Measurements from ENCODE around the gene ANKRD30BL. TPM values are rescaled to one million over a fixed set of nuclear protein-coding genes. Genes with fewer than 3 reads are reported as not detected.
"Not testable (repeated sequence)": the region's sequence is repeated elsewhere in the genome, so short reads cannot be mapped to it uniquely, and the experiment has no call there.

ANKRD30BL gene
- total RNA-seq = 0.26 TPM
- polyA plus RNA-seq = not detected

- WGBS = 88% methylated on average over 48 of the region's 48 CpGs
- H3K36me3 ChIP-seq (ENCODE audit: insufficient read depth); DNase-seq (ENCODE audit: extremely low spot score); H3K27ac ChIP-seq (ENCODE audit: low read depth); H3K4me3 ChIP-seq (ENCODE audit: low read depth, low read length); H3K4me1 ChIP-seq (ENCODE audit: insufficient read depth): not testable (repeated sequence)
Observed at GRCh38 chr2:132161161-132162124, at the start of gene ANKRD30BL. Gene ANKRD30BL (minus strand): TSS chr2:132161952. CDS start chr2:132161705, 247 bp downstream.

GRCh38 chr2:132202866-132203265, 41.1 kb upstream of the ANKRD30BL start:
- H3K36me3 ChIP-seq (ENCODE audit: insufficient read depth); H3K4me3 ChIP-seq (ENCODE audit: low read depth, low read length); H3K27ac ChIP-seq (ENCODE audit: low read depth); DNase-seq (ENCODE audit: extremely low spot score); H3K4me1 ChIP-seq (ENCODE audit: insufficient read depth): not testable (repeated sequence)
- 85% methylated on average over 2 of the region's 2 CpGs for WGBS

- H3K4me3 ChIP-seq (ENCODE audit: low read depth, low read length); H3K36me3 ChIP-seq (ENCODE audit: insufficient read depth); H3K27ac ChIP-seq (ENCODE audit: low read depth); H3K4me1 ChIP-seq (ENCODE audit: insufficient read depth); DNase-seq (ENCODE audit: extremely low spot score): not testable (repeated sequence)
- WGBS = 78% methylated on average over 5 of the region's 5 CpGs
Observed at GRCh38 chr2:132192854-132193253, 31.1 kb upstream of the ANKRD30BL start.

- H3K4me1 ChIP-seq (ENCODE audit: insufficient read depth); H3K36me3 ChIP-seq (ENCODE audit: insufficient read depth); DNase-seq (ENCODE audit: extremely low spot score); H3K27ac ChIP-seq (ENCODE audit: low read depth); H3K4me3 ChIP-seq (ENCODE audit: low read depth, low read length): not testable (repeated sequence)
- 69% methylated on average over 1 of the region's 1 CpG for WGBS
Observed at GRCh38 chr2:132167100-132167499, 5.3 kb upstream of the ANKRD30BL start.

- DNase-seq (ENCODE audit: extremely low spot score); H3K36me3 ChIP-seq (ENCODE audit: insufficient read depth); H3K4me1 ChIP-seq (ENCODE audit: insufficient read depth); H3K27ac ChIP-seq (ENCODE audit: low read depth); H3K4me3 ChIP-seq (ENCODE audit: low read depth, low read length): not testable (repeated sequence)
- WGBS = 91% methylated on average over 33 of the region's 33 CpGs
Observed at GRCh38 chr2:132162125-132162660, 441 bp upstream of the ANKRD30BL start.

GRCh38 chr2:132146774-132147173, 15.0 kb downstream of the ANKRD30BL start:
- H3K4me1 ChIP-seq (ENCODE audit: insufficient read depth); H3K36me3 ChIP-seq (ENCODE audit: insufficient read depth); H3K4me3 ChIP-seq (ENCODE audit: low read depth, low read length); H3K27ac ChIP-seq (ENCODE audit: low read depth): not testable (repeated sequence)
- 4% methylated on average over 4 of the region's 4 CpGs for WGBS
- peak; percentile 7 for DNase-seq (ENCODE audit: extremely low spot score)

Small RNAs within 50 kb of the gene (small RNA-seq; reads per million reads assigned to genes)
- not detected for gene RNU6-1132P

Measured in urinary bladder (tissue), 4 donors.